ENCODE data around the gene IFNL2.
"Not testable (repeated sequence)": the region's sequence is repeated elsewhere in the genome, so short reads cannot be mapped to it uniquely, and the experiment has no call there.

The IFNL2 gene

GRCh38 chr19:39269369-39269768 is 1.2 kb downstream of the IFNL2 start:
- peaks cover 15% of the 10 kb centered on the region for H3K27me3 ChIP-seq (ENCODE audit: control insufficient read depth, insufficient read depth, low read length)
- not testable (repeated sequence) for H3K4me1 ChIP-seq (ENCODE audit: control insufficient read depth, insufficient read depth, low read length); H3K9me3 ChIP-seq (ENCODE audit: control insufficient read depth, insufficient read depth, low read length); H3K36me3 ChIP-seq (ENCODE audit: control insufficient read depth, insufficient read depth, low read length); DNase-seq (ENCODE audit: low read depth, low spot score); H3K4me3 ChIP-seq (ENCODE audit: low read length); H3K27ac ChIP-seq (ENCODE audit: low read length)
- no CpG with 5 or more reads among the region's 10 CpGs for WGBS (ENCODE audit: insufficient coverage, insufficient read length)

- Histone ChIP-seq H3K4me1 (ENCODE audit: control insufficient read depth, insufficient read depth, low read length) (no peaks in the 10 kb centered on the region; the same call in 1 of the 2 replicates), H3K27me3 (ENCODE audit: control insufficient read depth, insufficient read depth, low read length) (peaks cover 6% of the 10 kb centered on the region), H3K9me3 (ENCODE audit: control insufficient read depth, insufficient read depth, low read length) (no peaks in the 10 kb centered on the region), H3K27ac (ENCODE audit: low read length) (no peak overlapping the region), H3K4me3 (ENCODE audit: low read length) (no peak overlapping the region), H3K36me3 (ENCODE audit: control insufficient read depth, insufficient read depth, low read length) (no peaks in the 10 kb centered on the region)
- no peak for DNase-seq (ENCODE audit: low read depth, low spot score)
- WGBS (ENCODE audit: insufficient coverage, insufficient read length): no CpG with 5 or more reads among the region's 9 CpGs
These were observed 2.1 kb downstream of the IFNL2 start for GRCh38 chr19:39270036-39270871.

GRCh38 chr19:39273859-39274258 is 5.7 kb downstream of the IFNL2 start:
- H3K4me3 ChIP-seq (ENCODE audit: low read length); H3K27me3 ChIP-seq (ENCODE audit: control insufficient read depth, insufficient read depth, low read length); H3K27ac ChIP-seq (ENCODE audit: low read length); DNase-seq (ENCODE audit: low read depth, low spot score); H3K36me3 ChIP-seq (ENCODE audit: control insufficient read depth, insufficient read depth, low read length); H3K9me3 ChIP-seq (ENCODE audit: control insufficient read depth, insufficient read depth, low read length); H3K4me1 ChIP-seq (ENCODE audit: control insufficient read depth, insufficient read depth, low read length): not testable (repeated sequence)
- WGBS (ENCODE audit: insufficient coverage, insufficient read length): no CpG with 5 or more reads among the region's 5 CpGs

- H3K27me3 ChIP-seq (ENCODE audit: control insufficient read depth, insufficient read depth, low read length): no peaks in the 10 kb centered on the region
- H3K4me3 ChIP-seq (ENCODE audit: low read length): no peak overlapping the region
- no peak overlapping the region for H3K27ac ChIP-seq (ENCODE audit: low read length)
- H3K36me3 ChIP-seq (ENCODE audit: control insufficient read depth, insufficient read depth, low read length): no peaks in the 10 kb centered on the region
- H3K4me1 ChIP-seq (ENCODE audit: control insufficient read depth, insufficient read depth, low read length): no peaks in the 10 kb centered on the region
- H3K9me3 ChIP-seq (ENCODE audit: control insufficient read depth, insufficient read depth, low read length): no peaks in the 10 kb centered on the region
- WGBS (ENCODE audit: insufficient coverage, insufficient read length): 100% methylated on average over 2 of the region's 5 CpGs
- no peak for DNase-seq (ENCODE audit: low read depth, low spot score)
These were observed 7.4 kb downstream of the IFNL2 start for GRCh38 chr19:39275578-39275977.

GRCh38 chr19:39276740-39277139 is 8.5 kb downstream of the IFNL2 start:
- DNase-seq (ENCODE audit: low read depth, low spot score): no peak
- no peaks in the 10 kb centered on the region for H3K36me3 ChIP-seq (ENCODE audit: control insufficient read depth, insufficient read depth, low read length)

GRCh38 chr19:39277598-39277997 is 9.4 kb downstream of the IFNL2 start:
- no peak overlapping the region for H3K27ac ChIP-seq (ENCODE audit: low read length)
- H3K4me3 ChIP-seq (ENCODE audit: low read length): no peak overlapping the region
- no peak for DNase-seq (ENCODE audit: low read depth, low spot score)
- H3K36me3 ChIP-seq (ENCODE audit: control insufficient read depth, insufficient read depth, low read length): no peaks in the 10 kb centered on the region
- WGBS (ENCODE audit: insufficient coverage, insufficient read length): no CpG with 5 or more reads among the region's 7 CpGs
- no peaks in the 10 kb centered on the region for H3K27me3 ChIP-seq (ENCODE audit: control insufficient read depth, insufficient read depth, low read length)
- no peaks in the 10 kb centered on the region for H3K4me1 ChIP-seq (ENCODE audit: control insufficient read depth, insufficient read depth, low read length)
- no peaks in the 10 kb centered on the region for H3K9me3 ChIP-seq (ENCODE audit: control insufficient read depth, insufficient read depth, low read length)

More at GRCh38 chr19:39276740-39277139, 8.5 kb downstream of the IFNL2 start:
- WGBS (ENCODE audit: insufficient coverage, insufficient read length): no CpG with 5 or more reads among the region's 5 CpGs
- Histone ChIP-seq H3K27ac (ENCODE audit: low read length) (no peak overlapping the region), H3K4me1 (ENCODE audit: control insufficient read depth, insufficient read depth, low read length) (no peaks in the 10 kb centered on the region), H3K9me3 (ENCODE audit: control insufficient read depth, insufficient read depth, low read length) (no peaks in the 10 kb centered on the region), H3K27me3 (ENCODE audit: control insufficient read depth, insufficient read depth, low read length) (no peaks in the 10 kb centered on the region), H3K4me3 (ENCODE audit: low read length) (no peak overlapping the region)

GRCh38 chr19:39282021-39282420 is 13.8 kb downstream of the IFNL2 start:
- H3K4me1 ChIP-seq (ENCODE audit: control insufficient read depth, insufficient read depth, low read length): no peaks in the 10 kb centered on the region
- DNase-seq (ENCODE audit: low read depth, low spot score): no peak
- no CpG with 5 or more reads among the region's 1 CpG for WGBS (ENCODE audit: insufficient coverage, insufficient read length)
- no peaks in the 10 kb centered on the region for H3K27me3 ChIP-seq (ENCODE audit: control insufficient read depth, insufficient read depth, low read length)
- no peak overlapping the region for H3K4me3 ChIP-seq (ENCODE audit: low read length)
- no peaks in the 10 kb centered on the region for H3K9me3 ChIP-seq (ENCODE audit: control insufficient read depth, insufficient read depth, low read length)
- no peak overlapping the region for H3K27ac ChIP-seq (ENCODE audit: low read length)
- H3K36me3 ChIP-seq (ENCODE audit: control insufficient read depth, insufficient read depth, low read length): no peaks in the 10 kb centered on the region

- Histone ChIP-seq H3K27ac (ENCODE audit: low read length) (no peak overlapping the region), H3K9me3 (ENCODE audit: control insufficient read depth, insufficient read depth, low read length) (no peaks in the 10 kb centered on the region), H3K4me3 (ENCODE audit: low read length) (no peak overlapping the region), H3K36me3 (ENCODE audit: control insufficient read depth, insufficient read depth, low read length) (no peaks in the 10 kb centered on the region), H3K27me3 (ENCODE audit: control insufficient read depth, insufficient read depth, low read length) (no peaks in the 10 kb centered on the region), H3K4me1 (ENCODE audit: control insufficient read depth, insufficient read depth, low read length) (no peaks in the 10 kb centered on the region)
- no peak for DNase-seq (ENCODE audit: low read depth, low spot score)
- no CpG with 5 or more reads among the region's 1 CpG for WGBS (ENCODE audit: insufficient coverage, insufficient read length)
These were observed 15.8 kb downstream of the IFNL2 start for GRCh38 chr19:39284032-39284431.

- Histone ChIP-seq H3K27ac (ENCODE audit: low read length) (no peak overlapping the region), H3K27me3 (ENCODE audit: control insufficient read depth, insufficient read depth, low read length) (no peaks in the 10 kb centered on the region; the same call in 1 of the 2 replicates), H3K9me3 (ENCODE audit: control insufficient read depth, insufficient read depth, low read length) (no peaks in the 10 kb centered on the region), H3K4me3 (ENCODE audit: low read length) (no peak overlapping the region), H3K4me1 (ENCODE audit: control insufficient read depth, insufficient read depth, low read length) (no peaks in the 10 kb centered on the region), H3K36me3 (ENCODE audit: control insufficient read depth, insufficient read depth, low read length) (no peaks in the 10 kb centered on the region)
- WGBS (ENCODE audit: insufficient coverage, insufficient read length): no CpG with 5 or more reads among the region's 4 CpGs
- no peak for DNase-seq (ENCODE audit: low read depth, low spot score)
These were observed 25.2 kb downstream of the IFNL2 start for GRCh38 chr19:39293394-39293793.

GRCh38 chr19:39296055-39296645 is 28.0 kb downstream of the IFNL2 start, which contains the start of gene IFNL1:
Gene IFNL1, plus strand, starts transcription at chr19:39296407. Its CDS starts 15 bp downstream, at chr19:39296422.
- no CpG with 5 or more reads among the region's 11 CpGs for WGBS (ENCODE audit: insufficient coverage, insufficient read length)

More at GRCh38 chr19:39296055-39296645, 28.0 kb downstream of the IFNL2 start, which contains the start of gene IFNL1:
- Histone ChIP-seq H3K36me3 (ENCODE audit: control insufficient read depth, insufficient read depth, low read length) (no peaks in the 10 kb centered on the region), H3K27me3 (ENCODE audit: control insufficient read depth, insufficient read depth, low read length) (no peaks in the 10 kb centered on the region), H3K4me3 (ENCODE audit: low read length) (no peak within 1 kb of the TSS), H3K4me1 (ENCODE audit: control insufficient read depth, insufficient read depth, low read length) (no peaks in the 10 kb centered on the region), H3K27ac (ENCODE audit: low read length) (no peak within 1 kb of the TSS), H3K9me3 (ENCODE audit: control insufficient read depth, insufficient read depth, low read length) (no peaks in the 10 kb centered on the region)
- DNase-seq (ENCODE audit: low read depth, low spot score): no peak

Measured in iPS DF 6.9 (cell line).